Aorta (tissue), 5 donors: ENCODE measurements around the gene ADGRF1. TPM values are rescaled to one million over a fixed set of nuclear protein-coding genes. Genes with fewer than 3 reads are reported as not detected.

Source experiments
- ATAC-seq: fragments of 200-7000 bp; cut with Tn5 transposase; one replicate; pipeline ENCODE4 v1.9.1; 2022; ENCODE audit warnings: moderate library complexity; ENCODE audit not compliant: low FRiP score
- DNase-seq, 2 donors: peaks; one replicate each; pipeline ENCODE4 v3.0.0-alpha.2; 2020
- H3K27ac ChIP-seq, 2 donors: one replicate each; pipeline ENCODE4 v1.5.1; 2013; ENCODE audit warnings: low read length in 2 of 2, mild to moderate bottlenecking in 2 of 2, moderate library complexity in 2 of 2, control low read depth in 1 of 2, inconsistent platforms in 1 of 2, low read depth in 1 of 2
- H3K27me3 ChIP-seq, 2 donors: one replicate each; pipeline ENCODE4 v1.6.1; 2013; ENCODE audit warnings: control low read depth in 1 of 2, low read length in 1 of 2, mild to moderate bottlenecking in 1 of 2, moderate library complexity in 1 of 2; ENCODE audit not compliant: insufficient read depth in 2 of 2, control insufficient read depth in 1 of 2
- H3K36me3 ChIP-seq, 2 donors: one replicate each; pipeline ENCODE4 v1.6.1; 2013; ENCODE audit warnings: control low read depth in 1 of 2, low read length in 1 of 2, mild to moderate bottlenecking in 1 of 2; ENCODE audit not compliant: insufficient read depth in 2 of 2, control insufficient read depth in 1 of 2
- H3K4me1 ChIP-seq, 2 donors: one replicate each; pipeline ENCODE4 v1.6.1; 2013; ENCODE audit warnings: low read length in 2 of 2, control low read depth in 1 of 2, mild to moderate bottlenecking in 1 of 2, moderate library complexity in 1 of 2; ENCODE audit not compliant: insufficient read depth in 2 of 2, control insufficient read depth in 1 of 2
- H3K4me3 ChIP-seq, 2 donors: one replicate each; pipeline ENCODE4 v1.5.1; 2013; ENCODE audit warnings: low read length in 2 of 2, control low read depth in 1 of 2, mild to moderate bottlenecking in 1 of 2
- H3K9me3 ChIP-seq: one replicate; pipeline ENCODE4 v1.6.1; 2013; ENCODE audit warnings: mild to moderate bottlenecking, low read length; ENCODE audit not compliant: control insufficient read depth
- WGBS, 2 donors: extraction: QIAGEN DNeasy Blood & Tissue Kit; methylation state at CpG; one replicate each; pipeline ENCODE4 v1.1.7; 2013; 5-methylcytosine and 5-hydroxymethylcytosine counted together
- intact Hi-C, 2 donors: fragments of 100-400 bp; cut with DNase I; formaldehyde crosslinking; loops; one replicate each; pipeline versions ENCODE4 v1.14.2 to v1.15.0; 2022
- polyA plus RNA-seq, 2 donors: library from polyadenylated mRNA; stranded (reverse); fragments of 200-250 nt; gene quantifications; one replicate each; pipeline ENCODE4 v1.2.3, GENCODE V29; 2013
- total RNA-seq, 2 donors: library from RNA; stranded (reverse); fragmentation: NEBNext Ultra II Directional; extraction: Animal tissue kit (Norgen Biotek cat#: 25700); gene quantifications; one replicate each; pipeline ENCODE4 v1.2.1, GENCODE V29; 2021
- donor health status: healthy with polysubstance abuse.
- donor health status: Bipolar disorder and iron deficiency.
- donor health status: DM: no; HTN: no; CAD: no.
- donor health status: DM: no; HTN: no; CAD: no.
- donor health status: DM: yes; HTN: yes; CAD: no.

ADGRF1 gene
- total and polyA plus RNA-seq, 4 donors = not detected

DNA sequence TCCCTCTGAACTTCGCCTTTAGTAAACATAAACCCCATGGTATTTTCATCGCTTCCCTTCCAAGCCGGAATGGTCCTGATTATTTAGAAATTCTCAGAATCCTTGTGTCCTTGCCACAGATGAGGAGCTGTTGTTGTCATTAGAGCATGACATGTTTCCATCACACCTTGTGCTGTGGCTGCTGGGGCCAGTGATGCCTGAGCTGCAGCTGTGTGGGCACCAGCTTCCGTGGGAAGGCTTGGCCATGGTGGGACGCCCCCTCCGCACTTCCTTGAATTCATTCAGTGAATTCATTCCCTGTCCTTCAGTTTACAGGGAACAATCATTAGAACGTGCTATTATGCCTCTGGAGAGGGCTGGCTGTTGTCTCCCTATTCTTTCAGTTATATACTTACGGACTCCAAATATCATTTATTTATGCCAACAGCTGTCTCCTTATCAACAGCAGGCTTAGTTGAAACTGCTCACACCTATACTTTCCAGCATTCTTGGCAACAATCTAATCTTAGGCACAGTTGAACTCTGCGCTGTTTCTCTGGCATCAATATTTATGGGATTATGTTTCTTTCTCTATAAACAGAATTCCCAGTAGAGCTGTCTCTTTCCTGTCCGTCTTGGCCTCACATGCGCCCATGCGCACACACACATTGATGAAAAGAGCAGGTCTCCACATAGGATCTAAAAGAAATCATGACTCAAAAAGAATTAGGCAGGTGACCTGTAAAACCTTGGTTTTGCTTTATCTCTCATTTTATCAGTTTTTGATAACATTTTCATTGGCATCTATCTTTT, 9.0 kb downstream of the ADGRF1 start:
- no peak for DNase-seq
- no peak for ATAC-seq
- no peaks in the 10 kb centered on the region for H3K9me3 ChIP-seq

DNA sequence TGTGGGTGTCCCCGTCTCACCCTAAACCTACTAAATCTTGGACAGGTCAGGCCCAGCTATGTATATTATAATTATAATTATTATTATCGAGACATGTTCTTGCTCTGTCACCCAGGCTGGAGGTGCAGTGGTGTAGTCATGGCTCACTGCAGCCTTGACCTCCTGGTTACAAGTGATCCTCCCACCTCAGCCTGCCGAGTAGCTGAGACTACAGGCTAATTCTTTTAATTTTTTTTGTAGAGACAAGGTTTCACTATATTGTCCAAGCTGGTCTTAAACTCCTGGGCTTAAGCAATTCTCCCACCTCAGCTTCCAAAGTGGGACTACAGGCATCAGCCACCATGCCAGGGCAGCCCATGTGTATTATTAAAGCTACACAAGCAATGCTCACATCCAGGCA, 10.5 kb downstream of the ADGRF1 start:
- peaks cover 0 to 3% of the 10 kb centered on the region in 2 donors for H3K27me3 ChIP-seq
- no peak overlapping the region for H3K27ac ChIP-seq
- no peak for DNase-seq
- intact Hi-C loops = no loop called here
- no peak overlapping the region for H3K4me3 ChIP-seq
- no peaks in the 10 kb centered on the region for H3K36me3 ChIP-seq
- ATAC-seq = no peak
- WGBS, 2 donors = 92 to 94% methylated on average over 3 of the region's 3 CpGs
- no peaks in the 10 kb centered on the region for H3K4me1 ChIP-seq
- no peaks in the 10 kb centered on the region for H3K9me3 ChIP-seq

More for the DNA sequence above, 9.0 kb downstream of the ADGRF1 start:
- no peaks in the 10 kb centered on the region for H3K36me3 ChIP-seq
- no peak overlapping the region for H3K27ac ChIP-seq
- H3K27me3 ChIP-seq = peaks cover 3% of the 10 kb centered on the region in 2 donors
- intact Hi-C loops = no loop called here
- no peak overlapping the region for H3K4me3 ChIP-seq
- H3K4me1 ChIP-seq = no peaks in the 10 kb centered on the region
- 79 to 81% methylated on average over 12 of the region's 12 CpGs for WGBS, 2 donors

DNA sequence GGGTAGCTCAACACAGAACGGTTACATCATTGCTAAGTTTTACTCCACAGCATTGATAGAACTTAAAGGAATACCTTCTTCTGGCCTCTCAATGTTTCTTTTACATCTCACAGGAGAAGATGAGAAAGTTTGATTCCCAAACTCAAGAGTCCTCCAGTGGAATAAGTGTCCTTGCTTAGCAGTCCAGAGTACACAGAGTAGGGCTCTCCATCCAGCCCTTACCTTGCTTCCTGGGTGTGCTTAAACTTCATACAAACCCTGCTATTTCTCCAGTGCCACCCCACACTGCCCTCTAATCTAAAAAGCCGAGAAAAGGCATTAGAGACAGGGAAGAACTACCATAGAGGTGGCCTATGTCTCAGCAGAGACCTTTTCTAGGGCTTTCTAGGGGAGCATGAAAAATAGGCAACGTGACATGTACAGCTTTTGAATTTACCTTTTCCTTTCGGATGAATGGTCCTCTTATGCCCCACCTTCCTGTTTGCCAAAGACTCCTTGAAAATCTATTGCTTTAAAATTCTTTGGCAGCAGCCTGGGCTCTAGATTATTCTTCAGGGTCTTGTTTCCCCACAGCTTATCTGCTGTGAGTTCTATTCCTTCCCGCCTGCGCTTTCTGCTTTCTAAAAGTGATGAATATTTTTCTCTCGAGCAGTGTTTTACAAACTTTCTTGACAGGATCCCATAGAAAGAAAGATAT, 12.1 kb downstream of the ADGRF1 start:
- 65 to 73% methylated on average over 7 of the region's 7 CpGs for WGBS, 2 donors
- H3K4me1 ChIP-seq = no peaks in the 10 kb centered on the region
- no peaks in the 10 kb centered on the region for H3K27me3 ChIP-seq
- H3K4me3 ChIP-seq = no peak overlapping the region
- H3K27ac ChIP-seq = no peak overlapping the region
- no peaks in the 10 kb centered on the region for H3K36me3 ChIP-seq
- intact Hi-C loops = no loop called here
- ATAC-seq (no peak), DNase-seq (no peak)
- no peaks in the 10 kb centered on the region for H3K9me3 ChIP-seq

DNA sequence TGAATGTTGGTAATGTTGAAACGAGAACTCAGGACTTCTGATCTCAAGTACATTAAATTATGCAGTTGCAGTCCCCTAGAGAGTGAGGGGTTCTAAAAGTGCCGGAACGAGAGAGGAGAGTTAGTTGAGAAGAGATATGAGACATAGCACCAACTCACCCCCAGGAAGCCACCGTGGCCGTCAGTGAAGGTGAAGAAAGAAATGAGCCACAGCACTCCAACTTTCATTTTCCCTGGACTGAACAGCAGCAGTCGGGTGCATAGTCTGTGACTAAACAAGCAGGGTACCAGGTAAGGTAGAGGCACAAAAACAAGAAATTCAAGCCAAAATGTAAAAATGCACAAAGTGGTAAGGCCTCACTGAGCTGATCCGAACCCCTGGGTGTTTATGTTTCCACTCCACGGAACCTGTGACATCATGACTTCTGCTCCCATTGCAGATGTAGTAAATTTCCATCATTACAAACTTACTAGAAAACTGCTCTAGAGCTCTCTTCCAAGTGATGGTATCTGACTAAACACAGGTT, 13.2 kb downstream of the ADGRF1 start:
- no peak overlapping the region for H3K27ac ChIP-seq
- DNase-seq (no peak), ATAC-seq (no peak)
- no peaks in the 10 kb centered on the region for H3K9me3 ChIP-seq
- no peaks in the 10 kb centered on the region for H3K27me3 ChIP-seq
- intact Hi-C loops = no loop called here
- no peaks in the 10 kb centered on the region for H3K4me1 ChIP-seq
- H3K36me3 ChIP-seq = no peaks in the 10 kb centered on the region
- 86 to 87% methylated on average over 8 of the region's 8 CpGs for WGBS, 2 donors
- no peak overlapping the region for H3K4me3 ChIP-seq

DNA sequence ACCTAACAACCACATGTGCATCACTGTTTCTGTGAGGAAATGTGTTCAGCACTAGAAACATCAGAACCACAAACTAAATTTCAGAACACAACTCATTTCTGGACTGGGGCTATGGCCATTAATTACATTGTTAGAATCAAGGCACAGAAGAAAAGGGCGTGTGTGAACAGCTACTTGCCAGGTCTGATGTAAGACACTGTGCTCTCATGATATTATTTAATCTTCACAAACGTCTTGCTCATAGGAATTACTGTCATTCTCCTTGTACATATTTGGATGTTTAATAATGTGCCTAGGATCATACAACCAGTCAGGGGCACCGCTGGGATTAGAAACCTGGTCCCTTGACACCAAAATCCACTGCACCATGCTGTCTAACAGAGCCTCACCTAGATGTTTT, 14.8 kb downstream of the ADGRF1 start:
- 75 to 79% methylated on average over 3 of the region's 3 CpGs for WGBS, 2 donors
- Histone ChIP-seq H3K27me3 (no peaks in the 10 kb centered on the region), H3K36me3 (no peaks in the 10 kb centered on the region), H3K4me1 (no peaks in the 10 kb centered on the region), H3K4me3 (no peak overlapping the region), H3K27ac (no peak overlapping the region), H3K9me3 (no peaks in the 10 kb centered on the region)
- ATAC-seq (no peak), DNase-seq (no peak)
- intact Hi-C loops = no loop called here

DNA sequence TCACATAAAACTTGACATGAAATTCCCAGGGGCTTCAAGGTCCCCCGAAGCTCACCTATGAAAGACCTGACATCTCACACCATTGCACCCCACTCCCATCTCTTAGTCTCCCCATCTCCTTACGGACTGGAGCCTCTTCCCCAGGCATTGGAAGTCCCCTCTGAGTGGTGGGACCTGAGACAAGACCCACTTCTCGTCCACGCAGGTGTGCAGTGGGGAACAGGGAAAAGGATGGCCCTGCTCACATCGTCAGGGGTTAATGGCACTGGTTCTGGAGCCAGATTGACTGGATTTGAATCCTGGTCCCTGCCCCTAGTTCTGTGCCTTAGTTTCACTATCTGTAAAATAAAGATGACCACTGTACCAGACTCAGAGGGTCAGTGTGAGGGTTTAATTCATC, 15.5 kb downstream of the ADGRF1 start:
- no peak for ATAC-seq
- Histone ChIP-seq H3K9me3 (no peaks in the 10 kb centered on the region), H3K36me3 (no peaks in the 10 kb centered on the region), H3K4me1 (no peaks in the 10 kb centered on the region), H3K27me3 (no peaks in the 10 kb centered on the region), H3K27ac (no peak overlapping the region), H3K4me3 (no peak overlapping the region)
- intact Hi-C loops = no loop called here
- DNase-seq = no peak
- WGBS, 2 donors = 92% methylated on average over 5 of the region's 5 CpGs

DNA sequence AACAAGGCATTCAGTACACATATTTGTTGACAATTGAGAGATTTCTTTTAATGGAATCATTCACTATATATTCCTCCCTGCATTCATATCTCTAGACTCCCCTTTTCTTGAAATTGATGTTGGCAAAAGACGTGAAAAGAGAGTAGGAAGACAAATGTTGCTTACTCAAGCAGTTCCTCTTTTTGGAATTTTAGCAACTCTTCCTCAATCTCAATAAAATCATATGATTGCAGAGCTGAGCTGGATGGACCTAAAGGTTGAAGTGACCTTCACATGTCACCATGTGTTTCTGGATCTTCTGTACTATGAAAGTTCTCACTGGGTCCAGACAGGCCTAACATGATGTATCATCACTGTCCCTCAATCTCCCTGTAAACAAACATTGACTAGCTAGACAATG, 18.6 kb downstream of the ADGRF1 start:
- WGBS, 2 donors = 44 to 52% methylated on average over 1 of the region's 1 CpG
- no peaks in the 10 kb centered on the region for H3K9me3 ChIP-seq
- no peak for ATAC-seq
- no peak for DNase-seq
- no peak overlapping the region for H3K4me3 ChIP-seq
- no peaks in the 10 kb centered on the region for H3K36me3 ChIP-seq
- H3K27ac ChIP-seq = no peak overlapping the region
- no peaks in the 10 kb centered on the region for H3K27me3 ChIP-seq
- intact Hi-C loops = no loop called here
- no peaks in the 10 kb centered on the region for H3K4me1 ChIP-seq

DNA sequence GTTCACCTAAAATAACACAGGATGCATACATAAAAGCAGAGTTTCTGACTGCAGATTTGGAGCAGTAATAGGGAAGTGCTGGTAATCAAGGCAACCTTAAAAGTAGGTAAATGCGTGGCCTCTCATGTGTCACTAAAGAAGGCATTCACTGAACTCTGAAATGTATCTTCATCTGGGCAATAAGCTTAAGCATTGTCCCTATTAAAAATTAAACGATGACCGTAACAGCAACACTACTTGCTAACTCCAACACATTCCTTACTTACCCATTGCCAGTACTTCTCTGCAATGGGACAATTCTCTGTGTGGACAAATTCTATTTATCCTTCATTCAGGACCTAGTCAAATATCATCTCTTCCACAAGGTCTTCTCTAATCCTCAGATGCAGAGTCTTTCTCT, 19.9 kb downstream of the ADGRF1 start:
- no peaks in the 10 kb centered on the region for H3K4me1 ChIP-seq
- DNase-seq (no peak), ATAC-seq (no peak)
- intact Hi-C loops = no loop called here
- H3K27me3 ChIP-seq = no peaks in the 10 kb centered on the region
- WGBS, 2 donors = 90 to 94% methylated on average over 3 of the region's 3 CpGs
- no peaks in the 10 kb centered on the region for H3K9me3 ChIP-seq
- no peak overlapping the region for H3K27ac ChIP-seq
- H3K4me3 ChIP-seq = no peak overlapping the region
- H3K36me3 ChIP-seq = no peaks in the 10 kb centered on the region

DNA sequence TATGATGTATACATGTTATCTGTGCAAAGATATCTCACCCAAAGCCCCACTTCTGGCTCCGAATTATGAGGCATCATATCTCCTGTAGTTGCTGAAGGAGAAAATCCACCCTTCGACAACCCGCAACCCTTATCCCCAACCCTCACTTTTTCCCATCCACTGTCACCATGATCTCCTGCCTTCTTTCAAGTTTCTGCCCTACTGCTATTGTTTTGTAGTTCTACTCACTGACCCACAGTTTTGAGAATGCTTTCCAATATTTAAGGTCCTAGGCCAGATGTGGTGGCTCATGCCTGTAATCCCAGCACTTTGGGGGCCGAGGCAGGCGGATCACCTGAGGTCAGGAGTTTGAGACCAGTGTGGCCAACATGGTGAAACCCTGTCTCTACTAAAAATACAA, 22.2 kb downstream of the ADGRF1 start:
- Histone ChIP-seq H3K27ac (no peak overlapping the region), H3K4me1 (no peaks in the 10 kb centered on the region), H3K9me3 (no peaks in the 10 kb centered on the region), H3K27me3 (no peaks in the 10 kb centered on the region), H3K4me3 (no peak overlapping the region), H3K36me3 (no peaks in the 10 kb centered on the region)
- 93 to 94% methylated on average over 5 of the region's 5 CpGs for WGBS, 2 donors
- intact Hi-C loops = no loop called here
- ATAC-seq (no peak), DNase-seq (no peak)
